ENCODE measurements around the gene DUSP5.

- TF ChIP-seq CTCF (IDR thresholded peaks at IDR 0.05) (no peak), ZFX (IDR thresholded peaks at IDR 0.05; ENCODE audit: borderline replicate concordance) (no peak)
Measured at GRCh38 chr10:110498982-110499795, 1.5 kb downstream of the DUSP5 start.

All from 22Rv1 (cell line).